Activated naive CD8-positive, alpha-beta T cell treated with anti-CD3 and anti-CD28 coated beads, Interleukin-2, amount 10 ng/mL, durations not matched to agents 7 days and 5 days (primary cell): ENCODE results near the gene NDST1. TPM values are rescaled to one million over a fixed set of nuclear protein-coding genes. Genes with fewer than 3 reads are reported as not detected.
A peak's percentile ranks its signal among the peaks of the same experiment; 100 is the strongest.

Experiments used
- ATAC-seq: fragments of 150-1000 bp; cut with Tn5 transposase; one replicate; pipeline ENCODE4 v1.10.0; 2021; ENCODE audit warnings: low read depth, moderate library complexity
- POLR2A ChIA-PET: fragments of 350-600 bp; sonication (Branson Sonifier 250); formaldehyde crosslinking; loops from one replicate; lab custom pipeline; 2021; ENCODE audit warnings: antibody characterized with exemption; lab: Charles Lee
- DNase-seq: peaks from one replicate; pipeline ENCODE4 v3.0.0; 2021
- H3K27ac Mint-ChIP-seq: one replicate; pipeline ENCODE4 v1.8.0; 2022; ENCODE audit warnings: mild to moderate bottlenecking, mixed read lengths
- H3K27me3 Mint-ChIP-seq: one replicate; pipeline ENCODE4 v1.8.0; 2022; ENCODE audit warnings: mild to moderate bottlenecking, moderate library complexity, mixed read lengths
- H3K36me3 Mint-ChIP-seq: one replicate; pipeline ENCODE4 v1.8.0; 2021; ENCODE audit warnings: mild to moderate bottlenecking, mixed read lengths
- H3K4me1 Mint-ChIP-seq: one replicate; pipeline ENCODE4 v1.8.0; 2021; ENCODE audit warnings: mixed read lengths
- H3K4me3 Mint-ChIP-seq: one replicate; pipeline ENCODE4 v1.8.0; 2022; ENCODE audit warnings: mild to moderate bottlenecking, moderate library complexity, mixed read lengths
- H3K9me3 Mint-ChIP-seq: one replicate; pipeline ENCODE4 v1.8.0; 2021; ENCODE audit warnings: mixed read lengths
- total RNA-seq, 2 experiments: library from RNA; stranded (reverse); gene quantifications; one replicate each; pipeline ENCODE4 v1.2.3, GENCODE V29; 2021

The NDST1 gene
- total RNA-seq, 2 experiments from 2014 or later: 1.0 to 1.9 TPM

- Mint-ChIP-seq H3K4me1 (no peaks in the 10 kb centered on the region), H3K27ac (no peak overlapping the region), H3K27me3 (peaks cover 5% of the 10 kb centered on the region), H3K9me3 (no peaks in the 10 kb centered on the region), H3K36me3 (no peaks in the 10 kb centered on the region), H3K4me3 (no peak overlapping the region)
- no peak for DNase-seq
- POLR2A ChIA-PET: no interaction called here
- no peak for ATAC-seq
Observed at GRCh38 chr5:150506571-150507473, 1.1 kb upstream of the NDST1 start.

- Mint-ChIP-seq H3K4me3 (no peak overlapping the region), H3K36me3 (no peaks in the 10 kb centered on the region), H3K27ac (no peak overlapping the region), H3K9me3 (no peaks in the 10 kb centered on the region), H3K27me3 (peaks cover 5% of the 10 kb centered on the region), H3K4me1 (no peaks in the 10 kb centered on the region)
- DNase-seq: no peak
- POLR2A ChIA-PET: no interaction called here
- ATAC-seq: no peak
Observed at GRCh38 chr5:150508277-150508640, 328 bp downstream of the NDST1 start.

GRCh38 chr5:150508828-150509227 is 897 bp downstream of the NDST1 start:
- Mint-ChIP-seq H3K27ac (no peak overlapping the region), H3K4me1 (no peaks in the 10 kb centered on the region), H3K27me3 (peaks cover 5% of the 10 kb centered on the region), H3K36me3 (no peaks in the 10 kb centered on the region), H3K4me3 (no peak overlapping the region), H3K9me3 (no peaks in the 10 kb centered on the region)
- POLR2A ChIA-PET: no interaction called here
- ATAC-seq: no peak
- DNase-seq: no peak

- DNase-seq (no peak), ATAC-seq (no peak)
- H3K9me3 Mint-ChIP-seq: no peaks in the 10 kb centered on the region
- H3K4me1 Mint-ChIP-seq: peaks cover 5% of the 10 kb centered on the region
- POLR2A ChIA-PET: no interaction called here
- no peak overlapping the region for H3K4me3 Mint-ChIP-seq
- no peak overlapping the region for H3K27ac Mint-ChIP-seq
- H3K36me3 Mint-ChIP-seq: no peaks in the 10 kb centered on the region
- H3K27me3 Mint-ChIP-seq: peaks cover 5% of the 10 kb centered on the region
Observed at GRCh38 chr5:150509992-150510391, 2.1 kb downstream of the NDST1 start.

DNA sequence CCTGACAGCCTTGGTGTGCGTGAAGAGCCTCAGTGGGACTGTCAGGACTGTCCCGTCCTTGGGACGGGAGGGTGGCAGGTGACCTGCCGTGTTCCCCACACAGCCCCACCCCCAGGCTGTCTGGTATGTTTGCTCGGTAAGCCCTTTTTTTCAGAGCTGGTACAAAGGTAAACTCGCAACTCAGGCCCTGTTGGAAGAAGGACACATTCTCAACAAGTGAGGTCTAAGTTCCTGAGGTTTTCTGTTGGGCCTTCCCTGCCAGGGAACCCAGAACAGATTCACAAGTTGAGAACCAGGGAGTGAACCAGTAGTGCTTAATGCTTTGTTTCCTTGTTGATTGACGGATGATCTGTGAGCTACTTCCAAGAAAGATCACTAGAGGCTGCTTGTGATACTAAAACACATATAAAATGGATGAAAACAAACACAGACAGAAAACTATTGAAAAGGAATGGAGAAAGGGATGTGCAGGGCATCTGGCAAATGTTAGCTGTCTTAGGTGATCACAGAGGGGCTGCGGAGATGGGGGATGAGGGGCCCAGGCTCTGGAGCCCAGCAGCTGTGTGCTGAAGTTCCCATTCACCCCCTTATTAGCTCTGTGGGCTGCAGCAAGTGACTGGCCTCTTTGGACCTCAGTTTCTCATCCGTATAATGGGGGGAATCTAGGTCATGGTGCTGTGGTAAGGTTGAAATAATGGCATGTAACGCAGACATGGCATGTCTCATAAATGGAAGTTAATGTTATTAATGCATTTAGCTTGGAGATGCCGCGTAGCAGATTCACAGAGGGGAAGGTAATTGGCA is 2.7 kb downstream of the NDST1 start:
- Mint-ChIP-seq H3K4me1 (peaks cover 5% of the 10 kb centered on the region), H3K4me3 (no peak overlapping the region), H3K27me3 (peaks cover 5% of the 10 kb centered on the region), H3K27ac (no peak overlapping the region), H3K36me3 (no peaks in the 10 kb centered on the region), H3K9me3 (no peaks in the 10 kb centered on the region)
- ATAC-seq (no peak), DNase-seq (no peak)
- POLR2A ChIA-PET: interaction anchor here (0.6 kb wide), 1 partner anchor 61 kb away, joined by 3 read pairs; no protein-coding TSS in a partner anchor

DNA sequence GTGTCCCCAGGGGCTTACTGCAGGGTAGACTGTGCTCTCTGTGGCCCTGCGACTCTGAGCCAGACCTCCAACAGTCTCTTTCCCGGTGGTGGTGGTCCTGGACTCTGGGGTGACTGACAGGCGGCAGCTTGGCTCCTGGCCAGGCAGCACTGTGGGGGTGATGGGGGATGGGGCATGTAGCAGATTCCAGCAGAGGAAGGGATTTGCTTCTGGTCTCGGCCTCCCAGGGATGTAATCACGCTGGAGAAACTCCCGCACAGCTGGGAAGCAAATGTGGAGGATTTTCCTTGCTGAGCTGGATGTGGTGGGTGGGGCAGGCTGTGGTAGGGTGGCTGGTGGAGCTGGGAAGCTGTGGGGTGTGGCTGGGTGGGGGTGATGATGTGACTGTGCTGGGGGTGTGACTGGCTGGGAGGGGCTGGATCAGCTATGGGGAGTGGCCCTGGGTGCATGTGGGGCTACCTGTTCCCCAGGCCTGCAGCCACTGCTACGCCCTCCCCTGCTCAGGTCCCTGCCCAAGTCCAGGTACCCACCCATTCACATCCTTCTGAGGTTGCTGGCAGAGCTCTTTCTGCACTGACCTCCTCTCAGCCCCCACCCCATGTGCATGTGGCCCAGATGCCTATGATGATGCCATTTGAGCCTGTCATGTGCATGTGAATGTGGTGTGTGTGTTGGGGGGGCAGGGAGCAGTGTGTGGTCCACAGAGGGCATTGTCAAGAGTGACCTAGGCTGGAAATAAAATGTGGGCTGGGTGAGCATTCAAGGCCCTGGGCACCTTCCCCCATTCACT is 3.8 kb downstream of the NDST1 start:
- Mint-ChIP-seq H3K27me3 (peaks cover 5% of the 10 kb centered on the region), H3K4me3 (no peak overlapping the region), H3K36me3 (no peaks in the 10 kb centered on the region), H3K27ac (no peak overlapping the region), H3K9me3 (no peaks in the 10 kb centered on the region), H3K4me1 (peaks cover 5% of the 10 kb centered on the region)
- POLR2A ChIA-PET: no interaction called here
- DNase-seq (no peak), ATAC-seq (no peak)

GRCh38 chr5:150512368-150512747 is 4.4 kb downstream of the NDST1 start:
- POLR2A ChIA-PET: no interaction called here
- Mint-ChIP-seq H3K27ac (no peak overlapping the region), H3K4me1 (peaks cover 5% of the 10 kb centered on the region), H3K36me3 (no peaks in the 10 kb centered on the region), H3K4me3 (no peak overlapping the region), H3K9me3 (no peaks in the 10 kb centered on the region), H3K27me3 (peaks cover 5% of the 10 kb centered on the region)
- no peak for DNase-seq
- ATAC-seq: no peak

DNA sequence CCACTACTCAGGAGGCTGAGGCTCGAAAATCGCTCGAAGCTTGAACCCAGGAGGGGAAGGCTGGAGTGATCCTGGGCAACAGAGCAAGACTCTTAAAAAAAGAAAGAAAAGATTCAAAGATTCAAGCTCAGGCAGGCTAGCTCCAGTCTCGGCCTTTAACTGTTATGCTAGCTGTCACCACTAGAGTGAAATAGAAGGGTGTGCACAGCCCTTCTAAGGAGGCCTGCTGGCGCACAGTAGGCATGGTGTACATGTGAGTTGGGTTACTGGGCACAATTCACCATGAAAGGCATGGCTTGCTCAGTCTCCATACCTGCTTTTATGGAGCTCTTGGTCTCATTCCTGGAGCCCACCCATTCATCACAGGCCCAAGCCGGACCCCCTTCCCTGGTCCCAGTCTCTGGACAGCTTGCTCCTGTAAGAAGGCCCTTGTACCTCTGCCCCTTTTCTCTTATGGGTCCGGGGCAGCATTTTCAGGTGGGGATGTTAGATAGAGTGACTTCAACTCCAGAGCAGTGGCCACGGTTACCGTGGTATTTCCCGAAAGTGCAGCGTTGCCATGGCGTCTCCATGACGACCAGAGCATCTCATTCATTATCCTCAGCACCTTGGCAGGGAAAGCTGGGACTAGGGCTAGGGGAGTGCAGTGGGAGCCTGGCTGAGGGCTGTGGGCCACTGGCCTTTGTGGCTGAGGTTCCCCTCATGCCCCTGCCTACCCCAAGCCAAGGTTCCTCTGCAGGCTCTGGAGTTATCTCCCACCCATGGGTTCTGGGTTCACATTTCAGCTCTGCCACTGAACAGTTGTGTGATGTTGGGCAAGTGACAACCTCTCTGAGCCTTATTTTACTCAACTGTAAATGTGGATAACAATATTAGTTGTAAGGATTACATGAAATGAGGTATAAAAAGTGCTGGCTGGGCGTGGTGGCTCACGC is 5.7 kb downstream of the NDST1 start:
- Mint-ChIP-seq H3K4me1 (peaks cover 5% of the 10 kb centered on the region), H3K27ac (no peak overlapping the region), H3K27me3 (peaks cover 3% of the 10 kb centered on the region), H3K9me3 (no peaks in the 10 kb centered on the region), H3K36me3 (no peaks in the 10 kb centered on the region), H3K4me3 (no peak overlapping the region)
- peak; percentile 9 for ATAC-seq
- no peak for DNase-seq
- POLR2A ChIA-PET: no interaction called here

DNA sequence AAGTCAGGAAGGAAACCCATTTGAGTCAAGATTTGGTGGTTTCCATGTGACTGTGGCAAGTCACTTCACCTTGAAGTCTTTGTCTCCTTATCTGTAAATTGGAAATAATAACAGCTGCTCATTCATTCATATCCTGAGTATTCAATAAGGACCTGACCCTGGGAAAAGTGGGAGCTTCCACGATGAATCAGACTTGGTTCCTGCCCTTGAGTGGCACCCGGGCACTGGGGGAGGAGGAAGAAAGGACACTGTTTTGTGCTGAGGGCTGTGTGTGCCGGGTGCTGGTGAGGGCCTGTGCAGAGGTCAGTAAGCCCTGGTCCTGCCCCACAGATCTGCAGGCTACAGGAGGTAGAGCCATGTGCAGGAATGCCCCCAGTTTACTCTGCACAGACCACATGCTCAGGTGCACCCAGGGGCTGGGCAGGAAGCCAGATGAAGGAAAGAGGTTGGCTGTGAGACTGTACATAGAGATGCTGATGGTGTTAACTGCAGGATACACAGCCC is 6.8 kb downstream of the NDST1 start:
- Mint-ChIP-seq H3K36me3 (no peaks in the 10 kb centered on the region), H3K27me3 (peaks cover 3% of the 10 kb centered on the region), H3K4me3 (no peak overlapping the region), H3K9me3 (no peaks in the 10 kb centered on the region), H3K4me1 (peaks cover 5% of the 10 kb centered on the region), H3K27ac (no peak overlapping the region)
- ATAC-seq: no peak
- POLR2A ChIA-PET: no interaction called here
- DNase-seq: no peak

DNA sequence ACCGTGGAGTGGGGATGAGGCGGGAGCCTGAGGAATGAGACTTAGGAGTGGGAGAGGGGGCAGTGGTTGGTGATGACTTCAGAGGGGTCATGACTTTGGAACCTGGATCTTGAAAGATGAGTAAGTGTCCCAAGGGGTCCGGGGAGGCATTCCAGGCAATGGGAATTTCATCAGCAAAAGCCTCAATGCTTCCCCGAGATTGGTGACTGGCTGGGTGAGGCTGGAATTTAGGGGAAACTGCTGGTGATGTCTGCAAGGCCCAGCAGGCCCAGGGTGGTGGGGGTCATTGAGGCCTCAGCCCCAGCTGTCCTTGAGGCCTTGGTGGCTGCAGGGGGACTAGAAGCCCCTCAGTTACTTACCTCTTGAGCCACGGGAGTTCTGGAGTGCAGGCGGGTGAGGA is 7.5 kb downstream of the NDST1 start:
- peaks cover under 1% of the 10 kb centered on the region for H3K27me3 Mint-ChIP-seq

GRCh38 chr5:150516011-150516410 is 8.1 kb downstream of the NDST1 start:
- no peak overlapping the region for H3K27ac Mint-ChIP-seq
- H3K9me3 Mint-ChIP-seq: no peaks in the 10 kb centered on the region
- H3K36me3 Mint-ChIP-seq: no peaks in the 10 kb centered on the region
- H3K4me3 Mint-ChIP-seq: no peak overlapping the region
- POLR2A ChIA-PET: no interaction called here
- peaks cover 5% of the 10 kb centered on the region for H3K4me1 Mint-ChIP-seq
- ATAC-seq (no peak), DNase-seq (no peak)
- no peaks in the 10 kb centered on the region for H3K27me3 Mint-ChIP-seq

More for the DNA sequence above, 7.5 kb downstream of the NDST1 start:
- DNase-seq (no peak), ATAC-seq (no peak)
- Mint-ChIP-seq H3K4me1 (peaks cover 5% of the 10 kb centered on the region), H3K9me3 (no peaks in the 10 kb centered on the region), H3K4me3 (no peak overlapping the region), H3K36me3 (no peaks in the 10 kb centered on the region), H3K27ac (no peak overlapping the region)
- POLR2A ChIA-PET: no interaction called here
